ENCODE data around the gene ARFGEF3. TPM values are rescaled to one million over a fixed set of nuclear protein-coding genes. Genes with fewer than 3 reads are reported as not detected.

ARFGEF3 gene
- polyA plus RNA-seq, 1 of the 3 experiments (the other 2 are of a cell fraction) = not detected

GRCh38 chr6:138310821-138311220 is 149.1 kb downstream of the ARFGEF3 start:
- Histone ChIP-seq H3K9ac (no peak overlapping the region), H3K36me3 (replicated peaks in 1 of 2; ENCODE audit: control insufficient read depth in 1 of 2, insufficient read depth in 2 of 2, low read length in 1 of 2) (no peaks in the 10 kb centered on the region), H3K27me3 (ENCODE audit: insufficient read depth) (no peaks in the 10 kb centered on the region), H4K20me1 (ENCODE audit: insufficient read depth) (no peaks in the 10 kb centered on the region), H3K9me2 (no peaks in the 10 kb centered on the region), H3K9me3 (no peaks in the 10 kb centered on the region), H3K4me2 (no peak overlapping the region), H3K27ac (ENCODE audit: low read depth in 2 of 2, low read length in 1 of 2) (no peak overlapping the region), H3F3A (replicated peaks; ENCODE audit: insufficient read depth) (no peaks in the 10 kb centered on the region), H2AFZ (ENCODE audit: low read depth) (no peak overlapping the region), H3K4me3 (ENCODE audit: low read depth in 2 of 2, low read length in 1 of 2) (no peak overlapping the region), H3K4me1 (ENCODE audit: control insufficient read depth in 1 of 2, insufficient read depth in 2 of 2, low read depth in 1 of 2, low read length in 1 of 2) (no peaks in the 10 kb centered on the region), H3K79me2 (ENCODE audit: insufficient read depth) (no peaks in the 10 kb centered on the region)
- DNase-seq = no peak
- POLR2A ChIA-PET = no interaction called here
- CTCF ChIA-PET = no interaction called here
- 50% methylated on average over 2 of the region's 2 CpGs for WGBS (ENCODE audit: low lambda C conversion rate)
- TF ChIP-seq POLR2AphosphoS5 (IDR thresholded peaks at IDR 0.05; ENCODE audit: low read depth, low read length) (no peak), CTCF (IDR thresholded peaks at IDR 0.05) (no peak), MEF2A (IDR thresholded peaks at IDR 0.05; ENCODE audit: borderline replicate concordance, low read depth) (no peak), YY1 (IDR thresholded peaks at IDR 0.05; ENCODE audit: low read depth) (no peak), IRF3 (IDR thresholded peaks at IDR 0.05; ENCODE audit: low read depth, low read length) (no peak), EP300 (IDR thresholded peaks at IDR 0.05; ENCODE audit: borderline replicate concordance in 1 of 2, low read depth in 1 of 2, low read length in 1 of 2) (no peak)

- POLR2A ChIA-PET = no interaction called here
- Histone ChIP-seq H3K9ac (no peak overlapping the region), H3K4me3 (ENCODE audit: low read depth in 2 of 2, low read length in 1 of 2) (no peak overlapping the region), H3F3A (replicated peaks; ENCODE audit: insufficient read depth) (no peaks in the 10 kb centered on the region), H3K4me2 (no peak overlapping the region), H3K79me2 (ENCODE audit: insufficient read depth) (no peaks in the 10 kb centered on the region), H4K20me1 (ENCODE audit: insufficient read depth) (no peaks in the 10 kb centered on the region), H3K27ac (ENCODE audit: low read depth in 2 of 2, low read length in 1 of 2) (no peak overlapping the region), H3K9me3 (no peaks in the 10 kb centered on the region), H3K36me3 (replicated peaks in 1 of 2; ENCODE audit: control insufficient read depth in 1 of 2, insufficient read depth in 2 of 2, low read length in 1 of 2) (no peaks in the 10 kb centered on the region), H3K4me1 (ENCODE audit: control insufficient read depth in 1 of 2, insufficient read depth in 2 of 2, low read depth in 1 of 2, low read length in 1 of 2) (no peaks in the 10 kb centered on the region), H3K9me2 (no peaks in the 10 kb centered on the region), H2AFZ (ENCODE audit: low read depth) (no peak overlapping the region), H3K27me3 (ENCODE audit: insufficient read depth) (no peaks in the 10 kb centered on the region)
- WGBS (ENCODE audit: low lambda C conversion rate) = 65% methylated on average over 6 of the region's 13 CpGs
- CTCF ChIA-PET = no interaction called here
- DNase-seq = no peak
- TF ChIP-seq RFX5 (IDR thresholded peaks at IDR 0.05; ENCODE audit: low read length) = no peak
- no peak for TF ChIP-seq MAX (IDR thresholded peaks at IDR 0.05; ENCODE audit: low read depth)
- no peak for TF ChIP-seq CHD2 (IDR thresholded peaks at IDR 0.05; ENCODE audit: low read length, partially characterized antibody)
- no peak for TF ChIP-seq TEAD4 (IDR thresholded peaks at IDR 0.05; ENCODE audit: borderline replicate concordance, insufficient read depth)
- no peak for TF ChIP-seq FOXM1 (IDR thresholded peaks at IDR 0.05; ENCODE audit: low read depth)
- TF ChIP-seq SMC3 (IDR thresholded peaks at IDR 0.05; ENCODE audit: low read depth, low read length) = no peak
- TF ChIP-seq RAD21 (IDR thresholded peaks at IDR 0.05; ENCODE audit: low read length) = no peak
- no peak for TF ChIP-seq REST (IDR thresholded peaks at IDR 0.05; ENCODE audit: low read depth, low read length)
- TF ChIP-seq ELF1 (IDR thresholded peaks at IDR 0.05) = no peak
- no peak for TF ChIP-seq USF2 (IDR thresholded peaks at IDR 0.05; ENCODE audit: borderline replicate concordance, low read depth, low read length)
- TF ChIP-seq TAF1 (IDR thresholded peaks at IDR 0.05; ENCODE audit: borderline replicate concordance, low read depth, low read length) = no peak
- no peak for TF ChIP-seq ZBTB33 (IDR thresholded peaks at IDR 0.05; ENCODE audit: borderline replicate concordance, low read depth)
Observed at GRCh38 chr6:138311268-138311667, 149.5 kb downstream of the ARFGEF3 start.
